Activated T-helper 17 cell treated with anti-CD3 and anti-CD28 coated beads, Interleukin-2, amount 50 U/mL, for 72 hours (primary cell): ENCODE measurements around the gene THRAP3. TPM values are rescaled to one million over a fixed set of nuclear protein-coding genes. Genes with fewer than 3 reads are reported as not detected.

ENCODE experiments used
- ATAC-seq: fragments of 150-1000 bp; cut with Tn5 transposase; replicated peaks from 2 replicates; pipeline ENCODE4 v1.10.0; 2021; ENCODE audit warnings: mild to moderate bottlenecking, moderate library complexity
- H3K27ac Mint-ChIP-seq: one replicate; pipeline ENCODE4 v1.8.0; 2022; ENCODE audit warnings: mixed read lengths
- H3K27me3 Mint-ChIP-seq: one replicate; pipeline ENCODE4 v1.8.0; 2022; ENCODE audit warnings: mixed read lengths
- H3K36me3 Mint-ChIP-seq: one replicate; pipeline ENCODE4 v1.8.0; 2022; ENCODE audit warnings: low read depth, mild to moderate bottlenecking, mixed read lengths
- H3K4me1 Mint-ChIP-seq: one replicate; pipeline ENCODE4 v1.8.0; 2022; ENCODE audit warnings: mixed read lengths
- H3K4me3 Mint-ChIP-seq: one replicate; pipeline ENCODE4 v1.8.0; 2022; ENCODE audit warnings: mild to moderate bottlenecking, mixed read lengths
- H3K9me3 Mint-ChIP-seq: one replicate; pipeline ENCODE4 v1.8.0; 2022; ENCODE audit warnings: mixed read lengths
- total RNA-seq, 2 donors: library from RNA; stranded (reverse); gene quantifications; one replicate each; pipeline ENCODE4 v1.2.3, GENCODE V29; 2022

THRAP3 gene
- total RNA-seq, 2 donors from 2014 or later: 115 to 152 TPM

DNA sequence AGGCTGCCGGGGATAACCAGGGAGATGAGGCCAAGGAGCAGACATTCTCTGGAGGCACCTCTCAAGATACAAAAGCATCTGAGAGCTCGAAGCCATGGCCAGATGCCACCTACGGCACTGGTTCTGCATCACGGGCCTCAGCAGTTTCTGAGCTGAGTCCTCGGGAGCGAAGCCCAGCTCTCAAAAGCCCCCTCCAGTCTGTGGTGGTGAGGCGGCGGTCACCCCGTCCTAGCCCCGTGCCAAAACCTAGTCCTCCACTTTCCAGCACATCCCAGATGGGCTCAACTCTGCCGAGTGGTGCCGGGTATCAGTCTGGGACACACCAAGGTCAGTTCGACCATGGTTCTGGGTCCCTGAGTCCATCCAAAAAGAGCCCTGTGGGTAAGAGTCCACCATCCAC is 62.6 kb downstream of the THRAP3 start:
- Mint-ChIP-seq H3K4me1 (peaks cover 20% of the 10 kb centered on the region), H3K4me3 (peak overlapping the region; percentile 58), H3K9me3 (no peaks in the 10 kb centered on the region), H3K27me3 (no peaks in the 10 kb centered on the region), H3K27ac (no peak overlapping the region), H3K36me3 (peaks cover 98% of the 10 kb centered on the region)
- ATAC-seq: no peak

DNA sequence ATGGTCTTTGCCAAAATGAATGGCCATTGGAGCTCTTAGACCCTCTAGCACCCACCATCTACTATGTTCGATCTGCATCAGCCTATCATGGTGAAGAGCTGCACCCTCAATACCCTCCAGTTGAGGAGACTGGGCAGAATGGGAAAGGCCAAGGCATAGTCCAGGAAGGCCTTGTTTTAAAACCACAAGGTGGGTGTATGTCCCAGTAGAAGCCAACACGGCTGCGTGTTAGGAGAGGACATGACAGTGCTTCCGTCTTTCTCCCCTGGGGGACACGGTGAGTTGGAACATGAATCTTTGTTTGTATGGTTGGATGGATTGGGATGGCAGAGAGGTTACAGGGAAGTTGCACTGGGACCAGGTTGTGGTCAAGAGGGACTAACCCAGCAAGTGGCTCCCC is 63.4 kb downstream of the THRAP3 start:
- Mint-ChIP-seq H3K4me3 (no peak overlapping the region), H3K4me1 (peaks cover 20% of the 10 kb centered on the region), H3K9me3 (no peaks in the 10 kb centered on the region), H3K27ac (no peak overlapping the region), H3K27me3 (no peaks in the 10 kb centered on the region), H3K36me3 (peaks cover 100% of the 10 kb centered on the region)
- ATAC-seq: no peak

DNA sequence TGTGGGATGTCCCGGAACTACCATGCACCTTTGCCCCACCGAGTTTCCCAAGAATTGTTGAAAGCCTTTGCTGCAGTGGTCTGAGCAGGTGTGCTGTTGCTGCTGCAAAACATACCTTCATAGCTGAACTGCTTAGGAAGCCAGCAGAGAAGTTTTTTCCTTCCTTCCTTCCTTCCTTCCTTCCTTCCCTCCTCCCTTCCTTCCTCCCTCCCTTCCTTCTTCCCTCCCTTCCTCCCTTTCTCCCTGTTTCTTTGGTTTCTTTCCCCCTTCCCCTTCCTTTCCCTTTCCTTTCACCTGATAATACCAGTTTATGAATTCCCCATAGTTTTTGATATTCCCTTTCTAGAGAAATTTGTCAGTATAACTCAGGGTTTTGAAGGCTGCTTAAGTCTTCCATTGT is 71.1 kb downstream of the THRAP3 start:
- H3K9me3 Mint-ChIP-seq: no peaks in the 10 kb centered on the region
- H3K4me1 Mint-ChIP-seq: peaks cover 9% of the 10 kb centered on the region
- H3K4me3 Mint-ChIP-seq: no peak overlapping the region
- H3K27ac Mint-ChIP-seq: no peak overlapping the region
- no peak for ATAC-seq
- H3K36me3 Mint-ChIP-seq: peaks cover 99% of the 10 kb centered on the region
- no peaks in the 10 kb centered on the region for H3K27me3 Mint-ChIP-seq

DNA sequence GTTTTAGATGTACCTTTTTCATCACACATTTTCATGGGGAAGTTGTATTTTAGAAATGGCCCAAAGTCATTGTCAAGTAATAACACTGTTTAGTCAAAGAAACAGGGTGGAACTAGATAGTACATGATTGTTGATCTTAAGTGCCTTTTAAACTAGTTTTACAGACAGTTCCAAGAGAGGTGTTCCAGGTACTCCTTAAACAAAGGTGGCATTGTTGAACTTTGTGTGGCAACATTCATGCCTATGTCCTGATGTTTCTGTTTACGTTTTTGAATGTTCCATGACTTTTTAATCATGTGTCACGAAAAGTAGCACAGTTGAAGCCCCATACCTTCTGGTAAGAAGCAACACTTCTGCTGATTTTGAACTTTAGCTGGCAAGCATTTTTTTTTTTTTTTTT is 72.8 kb downstream of the THRAP3 start:
- no peaks in the 10 kb centered on the region for H3K9me3 Mint-ChIP-seq
- H3K4me1 Mint-ChIP-seq: peaks cover 19% of the 10 kb centered on the region
- H3K36me3 Mint-ChIP-seq: peaks cover 99% of the 10 kb centered on the region
- H3K4me3 Mint-ChIP-seq: no peak overlapping the region
- ATAC-seq: no peak
- H3K27ac Mint-ChIP-seq: no peak overlapping the region
- no peaks in the 10 kb centered on the region for H3K27me3 Mint-ChIP-seq

DNA sequence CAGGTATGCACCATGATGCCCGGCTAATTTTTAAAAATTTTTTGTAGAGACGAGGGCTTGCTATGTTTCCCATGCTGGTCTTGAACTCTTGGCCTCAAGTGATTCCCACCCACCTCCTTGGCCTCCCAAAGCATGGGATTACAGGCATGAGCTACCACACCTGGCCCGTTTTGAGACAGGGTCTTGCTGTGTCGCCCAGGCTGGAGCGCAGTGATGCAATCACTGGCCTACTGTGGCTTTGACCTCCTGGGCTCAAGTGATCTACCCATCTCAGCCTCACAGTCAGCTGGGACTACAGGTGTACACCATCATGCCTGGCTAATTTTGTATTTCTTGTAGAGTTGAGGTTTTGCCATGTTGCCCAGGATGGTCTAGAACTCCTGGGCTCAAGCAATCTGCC is 74.4 kb downstream of the THRAP3 start:
- Mint-ChIP-seq H3K4me1 (peaks cover 24% of the 10 kb centered on the region), H3K36me3 (peaks cover 99% of the 10 kb centered on the region), H3K27ac (no peak overlapping the region), H3K4me3 (no peak overlapping the region), H3K9me3 (no peaks in the 10 kb centered on the region), H3K27me3 (no peaks in the 10 kb centered on the region)
- no peak for ATAC-seq

DNA sequence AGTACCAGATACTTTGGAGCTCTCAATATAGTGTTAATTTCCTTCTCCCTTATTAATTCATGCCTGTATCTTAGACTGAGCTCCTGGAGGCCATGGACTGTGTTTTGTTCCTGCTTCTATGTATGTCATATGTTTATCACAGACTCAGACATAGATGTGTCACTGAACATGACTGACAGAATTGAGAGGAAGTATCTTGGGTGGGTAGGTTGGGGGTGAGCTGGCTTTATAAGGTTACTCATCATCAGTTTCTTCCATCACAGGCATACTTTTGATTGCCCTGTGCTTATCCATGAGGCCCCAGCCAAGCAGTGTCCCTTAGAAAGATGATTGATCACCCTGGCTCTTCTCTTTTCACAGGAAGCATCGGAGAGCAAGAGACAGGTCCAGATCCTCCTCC is 76.3 kb downstream of the THRAP3 start:
- H3K36me3 Mint-ChIP-seq: peaks cover 99% of the 10 kb centered on the region
- peak overlapping the region; percentile 53 for H3K4me3 Mint-ChIP-seq
- H3K9me3 Mint-ChIP-seq: no peaks in the 10 kb centered on the region
- H3K27ac Mint-ChIP-seq: peak overlapping the region; percentile 81
- peak; percentile 75 for ATAC-seq
- H3K27me3 Mint-ChIP-seq: no peaks in the 10 kb centered on the region
- H3K4me1 Mint-ChIP-seq: peaks cover 38% of the 10 kb centered on the region

DNA sequence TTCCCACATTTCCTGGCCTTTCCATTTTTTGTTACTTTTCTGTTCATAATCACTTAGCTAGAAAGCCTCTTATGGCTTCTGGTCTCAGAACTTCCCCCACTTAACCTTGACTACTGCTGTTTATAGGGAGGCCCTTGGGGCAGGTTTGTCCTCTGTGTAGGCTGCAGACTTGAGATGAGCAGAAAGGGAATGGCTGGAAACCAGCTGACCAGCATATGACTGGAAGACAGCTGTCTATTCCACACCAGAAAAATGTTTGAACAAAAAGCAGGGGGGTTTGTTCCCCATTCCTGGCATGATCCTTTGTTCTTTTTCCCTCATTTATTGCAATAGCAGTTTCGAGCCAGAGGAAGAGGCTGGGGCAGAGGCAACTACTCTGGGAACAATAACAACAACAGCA is 77.0 kb downstream of the THRAP3 start:
- Mint-ChIP-seq H3K4me1 (peaks cover 39% of the 10 kb centered on the region), H3K4me3 (peak overlapping the region; percentile 53), H3K27me3 (no peaks in the 10 kb centered on the region), H3K36me3 (peaks cover 97% of the 10 kb centered on the region), H3K9me3 (no peaks in the 10 kb centered on the region), H3K27ac (peak overlapping the region; percentile 81)
- no peak for ATAC-seq

DNA sequence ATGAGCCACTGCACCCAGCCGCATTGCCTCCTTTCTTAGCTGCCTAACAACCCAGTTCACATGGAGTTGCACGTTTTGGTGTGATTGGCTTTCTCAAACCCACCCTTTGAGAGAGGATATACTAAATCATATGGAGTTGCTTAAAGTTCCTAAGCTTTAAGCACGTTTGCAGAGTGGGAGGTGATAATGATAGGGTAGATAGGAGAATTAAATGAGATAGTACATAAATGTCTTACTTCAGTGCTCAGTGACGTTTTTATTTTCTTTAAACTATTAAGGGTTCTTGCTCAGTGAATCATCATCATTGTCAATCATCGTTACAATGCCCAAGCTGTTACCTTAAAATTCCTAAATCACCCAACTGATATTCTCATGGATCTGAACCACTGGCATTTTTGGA is 79.0 kb downstream of the THRAP3 start:
- Mint-ChIP-seq H3K9me3 (no peaks in the 10 kb centered on the region), H3K27ac (peak overlapping the region; percentile 73), H3K27me3 (no peaks in the 10 kb centered on the region), H3K36me3 (peaks cover 92% of the 10 kb centered on the region), H3K4me3 (peak overlapping the region; percentile 51), H3K4me1 (peaks cover 44% of the 10 kb centered on the region)
- no peak for ATAC-seq

DNA sequence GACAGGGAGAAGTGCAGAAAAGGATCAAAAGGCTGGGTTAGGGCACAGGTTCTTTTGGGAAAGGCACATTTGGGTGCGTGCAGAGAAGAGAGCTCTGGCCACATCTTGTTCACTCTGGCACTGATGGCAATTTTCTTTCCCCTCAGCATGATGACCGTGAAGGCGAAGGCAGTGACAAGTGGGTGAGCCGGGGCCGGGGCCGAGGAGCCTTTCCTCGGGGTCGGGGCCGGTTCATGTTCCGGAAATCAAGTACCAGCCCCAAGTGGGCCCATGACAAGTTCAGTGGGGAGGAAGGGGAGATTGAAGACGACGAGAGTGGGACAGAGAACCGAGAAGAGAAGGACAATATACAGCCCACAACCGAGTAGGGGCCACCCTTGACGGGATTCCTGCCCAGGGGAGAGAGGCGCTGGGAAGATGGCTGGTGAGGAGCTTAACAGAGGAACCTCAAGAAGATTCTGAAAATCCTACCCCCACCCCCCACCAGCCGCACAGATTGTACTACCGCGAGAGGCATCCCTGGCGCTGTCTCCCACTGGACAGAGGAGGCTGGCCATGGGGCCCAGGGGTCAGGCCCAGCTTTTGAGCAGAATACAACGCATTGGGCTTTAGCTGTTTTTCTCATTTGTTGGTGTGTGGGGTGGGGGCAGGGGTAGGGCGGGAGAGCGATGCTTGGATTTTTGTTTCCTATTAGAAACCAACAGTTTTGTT is 79.6 kb downstream of the THRAP3 start:
- Mint-ChIP-seq H3K27ac (peak overlapping the region; percentile 73), H3K36me3 (peaks cover 92% of the 10 kb centered on the region)

DNA sequence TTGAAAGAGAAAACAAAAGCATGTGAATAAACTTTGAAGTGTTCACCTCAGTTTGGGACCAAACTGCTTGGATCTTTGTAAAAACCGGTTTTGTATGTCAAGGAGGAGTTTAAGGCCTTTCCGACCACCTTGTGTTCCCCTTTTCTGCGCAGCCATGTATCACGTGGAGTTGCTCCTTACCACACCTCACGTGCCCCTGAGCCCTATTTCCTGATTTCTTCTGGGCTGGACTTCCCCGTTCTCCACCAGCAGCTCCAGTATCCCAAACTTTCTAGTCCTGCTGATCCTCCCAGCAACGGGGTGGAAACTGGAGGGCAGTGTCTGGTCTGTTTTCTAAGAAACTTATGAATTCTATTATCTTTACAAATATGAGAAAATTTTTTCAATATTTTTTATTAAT is 80.3 kb downstream of the THRAP3 start:
- H3K27me3 Mint-ChIP-seq: no peaks in the 10 kb centered on the region
- peak overlapping the region; percentile 100 for H3K4me3 Mint-ChIP-seq
- no peaks in the 10 kb centered on the region for H3K9me3 Mint-ChIP-seq
- no peak for ATAC-seq
- H3K36me3 Mint-ChIP-seq: peaks cover 93% of the 10 kb centered on the region
- peak overlapping the region; percentile 73 for H3K27ac Mint-ChIP-seq
- H3K4me1 Mint-ChIP-seq: peaks cover 46% of the 10 kb centered on the region

More for the DNA sequence above, 79.6 kb downstream of the THRAP3 start:
- Mint-ChIP-seq H3K27me3 (no peaks in the 10 kb centered on the region), H3K4me1 (peaks cover 44% of the 10 kb centered on the region), H3K9me3 (no peaks in the 10 kb centered on the region), H3K4me3 (peak overlapping the region; percentile 51)
- ATAC-seq: no peak

DNA sequence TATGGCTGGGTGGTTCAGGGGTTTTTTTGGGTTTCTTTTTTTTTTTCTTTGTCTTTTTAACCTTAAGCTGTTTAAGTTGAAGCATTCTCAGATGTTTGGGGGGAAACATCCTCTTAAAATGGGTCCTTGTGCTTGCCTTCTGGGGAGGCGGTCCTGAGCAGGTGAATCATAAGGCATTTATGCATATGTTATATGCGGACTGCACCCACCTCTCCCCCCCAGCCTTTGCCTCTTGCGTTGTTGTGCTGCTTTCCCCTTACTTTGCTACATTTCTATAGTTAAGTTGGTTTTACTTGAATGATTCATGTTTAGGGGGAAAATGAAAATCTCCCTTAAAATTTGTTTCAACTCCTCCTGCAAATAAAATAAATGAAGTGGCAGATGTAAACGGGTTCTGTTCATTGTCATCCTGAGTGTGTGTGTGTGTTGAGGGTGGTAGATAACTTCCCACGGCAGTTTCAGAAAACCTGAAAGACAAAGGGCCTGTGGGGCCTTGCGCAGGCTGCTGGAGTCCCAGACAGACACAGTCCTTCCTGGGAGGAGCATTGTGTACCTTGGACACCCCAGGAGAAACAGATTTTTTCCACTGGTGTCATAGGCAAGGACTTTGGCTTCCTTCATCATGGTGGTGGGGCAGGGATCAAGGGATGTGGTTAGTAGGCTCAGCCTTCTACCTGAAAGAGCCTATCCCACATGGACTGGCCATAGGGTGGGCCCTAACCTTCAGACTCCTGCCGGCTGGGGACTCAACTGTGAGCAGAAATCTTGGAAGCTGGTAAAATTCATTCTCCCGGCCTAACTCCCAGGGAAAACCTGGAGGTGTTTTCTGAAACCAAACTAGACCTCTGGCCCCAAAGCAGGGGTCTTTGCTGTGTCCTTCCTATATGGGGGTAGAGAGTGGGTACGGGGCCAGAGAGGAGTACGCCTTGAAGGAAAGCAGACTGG is 81.0 kb downstream of the THRAP3 start:
- Mint-ChIP-seq H3K36me3 (peaks cover 93% of the 10 kb centered on the region), H3K9me3 (no peaks in the 10 kb centered on the region), H3K4me1 (peaks cover 42% of the 10 kb centered on the region)

DNA sequence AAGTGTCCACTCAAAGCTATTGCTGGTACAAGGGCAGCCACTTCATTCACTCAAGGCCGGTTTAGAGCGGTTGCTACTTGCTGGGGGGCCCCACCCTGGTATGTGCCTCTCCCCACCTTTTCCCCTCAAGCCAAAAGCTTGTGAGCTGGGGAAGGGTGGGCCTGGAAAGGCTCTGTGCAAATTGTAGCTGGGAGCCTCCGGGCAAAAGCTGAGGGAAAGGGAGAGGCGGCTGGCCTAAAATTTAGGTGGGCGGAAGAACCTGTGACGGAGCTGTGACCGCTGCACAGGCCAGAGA is 81.6 kb downstream of the THRAP3 start:
- H3K27ac Mint-ChIP-seq: peak overlapping the region; percentile 73
- peaks cover 36% of the 10 kb centered on the region for H3K4me1 Mint-ChIP-seq

More for the DNA sequence above, 81.0 kb downstream of the THRAP3 start:
- peak overlapping the region; percentile 100 for H3K4me3 Mint-ChIP-seq
- peak overlapping the region; percentile 73 for H3K27ac Mint-ChIP-seq
- ATAC-seq: peak; percentile 46
- H3K27me3 Mint-ChIP-seq: no peaks in the 10 kb centered on the region

DNA sequence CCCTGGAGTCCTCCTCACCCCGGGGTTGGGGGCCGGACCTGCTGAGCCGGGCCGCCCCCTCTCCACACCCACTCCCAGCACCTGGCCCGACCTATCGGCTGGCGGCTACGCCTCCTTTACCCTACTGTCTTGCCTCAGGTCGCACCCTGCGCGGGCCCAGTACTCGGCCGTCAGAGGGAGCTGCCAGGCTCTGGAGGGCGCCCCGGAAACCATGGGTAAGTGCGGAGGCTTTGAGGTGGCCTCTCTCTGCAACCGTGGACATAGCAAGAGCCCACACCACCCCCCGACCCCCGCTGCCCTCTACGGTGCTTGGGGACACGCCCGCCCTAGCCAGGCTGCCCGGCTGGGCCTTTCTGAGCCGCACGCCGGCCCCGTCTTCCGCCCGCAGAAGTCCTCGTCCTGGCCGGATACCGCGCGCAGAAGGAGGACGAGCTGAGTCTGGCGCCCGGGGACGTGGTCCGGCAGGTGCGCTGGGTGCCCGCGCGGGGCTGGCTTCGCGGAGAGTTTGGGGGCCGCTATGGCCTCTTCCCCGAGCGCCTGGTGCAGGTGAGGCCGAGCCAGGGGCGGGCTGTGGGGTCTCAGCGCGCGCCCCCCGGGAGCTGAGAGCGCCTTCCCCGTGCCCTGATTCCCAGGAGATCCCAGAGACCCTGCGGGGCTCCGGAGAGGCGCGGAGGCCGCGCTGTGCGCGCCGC is 82.1 kb downstream of the THRAP3 start, which contains the start of gene SH3D21:
TSS of gene SH3D21 (plus strand) at position 159 of the 692 bp plus-strand sequence. CDS start at position 212, 53 bp downstream.
- peaks cover 31% of the 10 kb centered on the region for H3K4me1 Mint-ChIP-seq
- H3K9me3 Mint-ChIP-seq: no peaks in the 10 kb centered on the region
- peak; percentile 40 for ATAC-seq
- H3K27ac Mint-ChIP-seq: peak within 1 kb of the TSS; percentile 100
- peaks cover 93% of the 10 kb centered on the region for H3K36me3 Mint-ChIP-seq
- no peaks in the 10 kb centered on the region for H3K27me3 Mint-ChIP-seq
- peak within 1 kb of the TSS; percentile 100 for H3K4me3 Mint-ChIP-seq

More for the DNA sequence above, 81.6 kb downstream of the THRAP3 start:
- Mint-ChIP-seq H3K4me3 (peak overlapping the region; percentile 100), H3K36me3 (peaks cover 93% of the 10 kb centered on the region), H3K27me3 (no peaks in the 10 kb centered on the region), H3K9me3 (no peaks in the 10 kb centered on the region)
- no peak for ATAC-seq

DNA sequence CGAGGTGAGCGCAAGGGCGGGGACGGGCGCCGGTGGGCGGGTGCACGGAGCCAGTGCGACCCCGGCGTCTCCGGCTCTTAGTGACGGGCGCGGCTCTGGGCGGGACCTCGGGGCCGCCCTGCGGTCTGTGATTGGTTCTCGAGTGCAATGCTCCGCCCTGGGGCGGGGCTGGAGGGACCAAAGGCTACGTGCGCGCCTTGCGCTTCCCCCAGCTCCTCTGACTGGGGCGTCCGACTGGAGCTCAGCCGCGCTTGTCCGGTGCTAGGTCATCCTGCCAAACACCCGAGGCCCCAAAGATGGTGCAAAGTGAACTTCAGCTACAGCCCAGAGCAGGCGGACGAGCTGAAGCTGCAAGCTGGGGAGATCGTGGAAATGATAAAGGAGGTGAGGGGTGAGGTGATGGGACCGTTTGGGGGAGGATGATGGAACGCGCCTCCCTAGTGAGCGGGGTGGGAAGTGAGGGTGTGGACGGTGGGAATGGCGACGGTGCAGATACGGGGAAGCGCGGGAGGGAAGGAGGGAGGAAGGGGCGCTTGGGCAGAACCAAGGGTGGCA is 82.7 kb downstream of the THRAP3 start:
- H3K27me3 Mint-ChIP-seq: no peaks in the 10 kb centered on the region
- H3K36me3 Mint-ChIP-seq: peaks cover 91% of the 10 kb centered on the region
- peaks cover 30% of the 10 kb centered on the region for H3K4me1 Mint-ChIP-seq
- peak overlapping the region; percentile 100 for H3K27ac Mint-ChIP-seq
- peak; percentile 92 for ATAC-seq
- peak overlapping the region; percentile 100 for H3K4me3 Mint-ChIP-seq
- H3K9me3 Mint-ChIP-seq: no peaks in the 10 kb centered on the region
